Panc1 (cell line): ENCODE measurements around the gene RGMB.

Source experiments
- CTCF ChIP-seq: fragments of 450-650 bp; IDR thresholded peaks from 2 replicates; pipeline ENCODE4 v1.5.1; 2017; ENCODE audit warnings: mild to moderate bottlenecking
- POLR2AphosphoS5 ChIP-seq: IDR thresholded peaks from 2 replicates; pipeline ENCODE4 v1.6.1; 2012; ENCODE audit warnings: mild to moderate bottlenecking, low read depth, low read length, moderate library complexity
- REST ChIP-seq, 2 experiments: IDR thresholded peaks; 2 replicates each; pipeline ENCODE4 v1.6.1; 2011 to 2012; ENCODE audit warnings: low read depth in 2 of 2, control low read depth in 1 of 2, low read length in 1 of 2, mild to moderate bottlenecking in 1 of 2, moderate library complexity in 1 of 2; ENCODE audit not compliant: insufficient read depth in 1 of 2
- SIN3A ChIP-seq: IDR thresholded peaks from 2 replicates; pipeline ENCODE4 v1.6.1; 2012; ENCODE audit warnings: low read depth, mild to moderate bottlenecking, low read length, moderate library complexity, borderline replicate concordance; ENCODE audit not compliant: insufficient read depth
- TCF7L2 ChIP-seq: IDR thresholded peaks from 2 replicates; pipeline ENCODE4 v1.6.1; 2011; ENCODE audit warnings: mild to moderate bottlenecking, low read depth, low read length, inconsistent platforms

GRCh38 chr5:98771382-98772109 lies 1.9 kb upstream of the RGMB start:
- no peak for TF ChIP-seq POLR2AphosphoS5
- peak; percentile 88 for TF ChIP-seq CTCF
- TF ChIP-seq SIN3A = 0 out of 2 replicates have a peak, but pooled peaks have one; percentile 25
- TF ChIP-seq REST (IDR thresholded peaks at IDR 0.05; ENCODE audit: insufficient read depth in 1 of 2, low read depth in 2 of 2, low read length in 1 of 2) = no peak
- no peak for TF ChIP-seq TCF7L2
